DND-41 (cell line): ENCODE measurements around the gene PHF21B.

Source experiments
- ATAC-seq: fragments of 200-7000 bp; cut with Tn5 transposase; 3 replicates; pipeline ENCODE4 v1.9.1; 2021; ENCODE audit warnings: low read depth; ENCODE audit not compliant: insufficient read depth
- DNase-seq: peaks from one replicate; pipeline ENCODE4 v3.0.0-alpha.2; 2020
- H2AFZ ChIP-seq: 2 replicates; pipeline ENCODE4 v1.6.0; 2012; ENCODE audit warnings: low read depth, low read length
- H3K27ac ChIP-seq: 2 replicates; pipeline ENCODE4 v1.5.1; 2012; ENCODE audit warnings: low read length, inconsistent platforms
- H3K27me3 ChIP-seq: fragments of 200-600 bp; sonication (generic); 2 replicates; pipeline ENCODE4 v1.6.0; 2012; ENCODE audit warnings: low read length, mild to moderate bottlenecking, inconsistent platforms; ENCODE audit not compliant: insufficient read depth, poor library complexity
- H3K36me3 ChIP-seq: 2 replicates; pipeline ENCODE4 v1.5.1; 2012; ENCODE audit warnings: low read length, inconsistent platforms; ENCODE audit not compliant: insufficient read depth
- H3K4me1 ChIP-seq: 2 replicates; pipeline ENCODE4 v1.5.1; 2012; ENCODE audit warnings: mild to moderate bottlenecking, low read length; ENCODE audit not compliant: insufficient read depth
- H3K4me2 ChIP-seq: 2 replicates; pipeline ENCODE4 v1.6.0; 2012; ENCODE audit warnings: mild to moderate bottlenecking, moderate library complexity, low read length, inconsistent platforms; ENCODE audit not compliant: insufficient read depth
- H3K4me3 ChIP-seq, 2 experiments: fragments of 200-600 bp in 1 of 2; shearing (Covaris generic) in 1 of 2; 2 replicates each; pipeline ENCODE4 v1.5.1; 2012 to 2016; ENCODE audit warnings: inconsistent platforms in 2 of 2, low read length in 2 of 2, mild to moderate bottlenecking in 2 of 2, low read depth in 1 of 2, moderate library complexity in 1 of 2
- H3K79me2 ChIP-seq: 2 replicates; pipeline ENCODE4 v1.6.0; 2012; ENCODE audit warnings: low read length, inconsistent platforms; ENCODE audit not compliant: insufficient read depth
- H3K9ac ChIP-seq: 2 replicates; pipeline ENCODE4 v1.6.0; 2012; ENCODE audit warnings: low read depth, mild to moderate bottlenecking, inconsistent platforms, low read length, moderate library complexity
- H3K9me3 ChIP-seq: 2 replicates; pipeline ENCODE4 v1.5.1; 2012; ENCODE audit warnings: low read length, moderate library complexity, mild to moderate bottlenecking, inconsistent platforms; ENCODE audit not compliant: insufficient read depth, severe bottlenecking
- H4K20me1 ChIP-seq: 2 replicates; pipeline ENCODE4 v1.6.0; 2012; ENCODE audit warnings: low read length; ENCODE audit not compliant: insufficient read depth
- CTCF ChIP-seq: IDR thresholded peaks from 2 replicates; pipeline ENCODE4 v1.5.1; 2012; ENCODE audit warnings: borderline replicate concordance, low read length, moderate library complexity, mild to moderate bottlenecking; ENCODE audit not compliant: poor library complexity, severe bottlenecking; ENCODE audit errors: extremely low read depth
- EZH2 ChIP-seq: IDR thresholded peaks from 3 replicates; pipeline ENCODE4 v1.6.1; 2012; ENCODE audit warnings: borderline replicate concordance, low read depth, mild to moderate bottlenecking, moderate library complexity, low read length, inconsistent platforms; ENCODE audit not compliant: severe bottlenecking

The PHF21B gene

GRCh38 chr22:44909241-44909640 lies 100.6 kb downstream of the PHF21B start:
- ATAC-seq (no peak), DNase-seq (no peak)
- Histone ChIP-seq H3K36me3 (peaks cover 83% of the 10 kb centered on the region), H3K79me2 (no peaks in the 10 kb centered on the region), H3K4me2 (no peak overlapping the region), H3K27me3 (no peaks in the 10 kb centered on the region), H4K20me1 (no peaks in the 10 kb centered on the region), H3K9ac (no peak overlapping the region), H3K9me3 (peaks cover 11% of the 10 kb centered on the region), H2AFZ (no peak overlapping the region), H3K4me3 (no peak overlapping the region), H3K27ac (no peak overlapping the region), H3K4me1 (no peaks in the 10 kb centered on the region)
- no peak for TF ChIP-seq EZH2
- no peak for TF ChIP-seq CTCF

- no peak overlapping the region for H3K27ac ChIP-seq
- no peaks in the 10 kb centered on the region for H3K4me1 ChIP-seq
- no peaks in the 10 kb centered on the region for H4K20me1 ChIP-seq
- no peaks in the 10 kb centered on the region for H3K27me3 ChIP-seq
- H2AFZ ChIP-seq: no peak overlapping the region
- H3K9ac ChIP-seq: no peak overlapping the region
- H3K9me3 ChIP-seq: peaks cover 3% of the 10 kb centered on the region
- no peak for TF ChIP-seq CTCF
- no peak for TF ChIP-seq EZH2
- H3K79me2 ChIP-seq: no peaks in the 10 kb centered on the region
- no peak for DNase-seq
- no peak overlapping the region for H3K4me2 ChIP-seq
- peaks cover 74% of the 10 kb centered on the region for H3K36me3 ChIP-seq
- H3K4me3 ChIP-seq: no peak overlapping the region
- no peak for ATAC-seq
Measured at GRCh38 chr22:44907765-44908737, 101.8 kb downstream of the PHF21B start.

- no peaks in the 10 kb centered on the region for H4K20me1 ChIP-seq
- ATAC-seq (no peak), DNase-seq (no peak)
- no peak overlapping the region for H3K27ac ChIP-seq
- no peaks in the 10 kb centered on the region for H3K79me2 ChIP-seq
- peaks cover 8% of the 10 kb centered on the region for H3K9me3 ChIP-seq
- no peak for TF ChIP-seq EZH2
- no peak for TF ChIP-seq CTCF
- no peaks in the 10 kb centered on the region for H3K27me3 ChIP-seq
- peaks cover 74% of the 10 kb centered on the region for H3K36me3 ChIP-seq
- no peak overlapping the region for H3K4me3 ChIP-seq
- no peak overlapping the region for H2AFZ ChIP-seq
- H3K9ac ChIP-seq: no peak overlapping the region
- no peak overlapping the region for H3K4me2 ChIP-seq
- H3K4me1 ChIP-seq: no peaks in the 10 kb centered on the region
Measured at GRCh38 chr22:44906999-44907644, 102.7 kb downstream of the PHF21B start.
